HS-27A (cell line): ENCODE results near the gene PCED1B.
A peak's percentile ranks its signal among the peaks of the same experiment; 100 is the strongest.
"Not testable (repeated sequence)": the region's sequence is repeated elsewhere in the genome, so short reads cannot be mapped to it uniquely, and the experiment has no call there.

ENCODE experiments used
- DNase-seq: peaks from one replicate; pipeline ENCODE4 v3.0.0-alpha.2; 2012; ENCODE audit warnings: low read depth, missing footprints

The PCED1B gene

DNA sequence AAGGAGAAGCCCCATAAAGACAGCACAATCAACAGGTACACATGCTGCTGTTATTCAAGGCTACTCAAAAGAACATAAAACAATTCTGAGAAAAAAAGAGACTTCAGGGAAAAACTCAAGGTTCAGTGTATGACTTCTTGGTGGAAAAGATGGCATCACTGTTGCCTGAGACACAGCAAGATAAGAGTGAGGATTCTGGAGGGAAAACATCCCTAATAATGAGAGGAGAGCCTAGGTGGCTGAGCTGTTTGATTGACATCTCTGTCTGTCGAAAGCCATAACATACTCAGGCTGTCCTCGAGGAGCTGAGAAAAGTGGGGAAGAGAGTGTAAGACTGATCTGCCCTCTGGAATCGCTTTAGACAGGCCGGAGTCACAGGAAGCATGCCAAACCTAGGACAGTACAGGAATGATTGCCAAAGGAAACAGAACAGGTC, 193.8 kb downstream of the PCED1B start:
- no peak for DNase-seq

DNA sequence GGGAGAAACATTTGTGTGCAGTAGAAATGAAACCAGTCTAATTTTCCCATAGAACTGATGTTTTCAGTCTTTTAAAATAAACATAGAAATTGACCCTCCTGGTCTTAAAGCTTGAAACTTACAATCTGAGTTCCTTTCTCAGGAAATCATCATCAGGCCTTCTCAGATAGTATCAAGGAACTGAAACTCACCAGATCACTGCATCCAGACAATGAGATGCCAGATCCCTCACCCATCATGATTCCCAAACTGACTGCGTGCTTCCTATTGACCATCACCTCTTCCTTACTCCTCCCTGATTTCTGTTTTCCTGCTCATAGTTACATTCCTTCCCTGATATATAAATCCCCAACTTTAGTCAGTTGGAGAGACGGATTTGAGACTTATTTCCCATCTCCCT, 195.3 kb downstream of the PCED1B start:
- no peak for DNase-seq

DNA sequence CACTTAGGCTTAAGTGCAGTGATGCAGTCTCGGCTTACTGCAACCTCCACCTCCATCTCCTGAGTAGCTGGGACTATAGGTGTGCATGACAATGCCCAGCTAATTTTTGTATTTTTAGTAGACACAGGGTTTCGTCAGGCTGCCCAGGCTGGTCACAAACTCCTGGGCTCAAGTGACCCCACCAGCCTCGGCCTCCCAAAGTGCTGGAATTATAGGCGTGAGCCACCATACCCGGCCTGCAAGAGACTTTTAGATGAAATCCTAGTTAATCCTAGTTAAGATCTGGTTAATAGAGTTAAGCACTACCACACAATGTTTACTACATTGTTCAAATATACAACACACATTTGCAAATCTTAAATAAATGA, 196.8 kb downstream of the PCED1B start:
- DNase-seq, result no peak

DNA sequence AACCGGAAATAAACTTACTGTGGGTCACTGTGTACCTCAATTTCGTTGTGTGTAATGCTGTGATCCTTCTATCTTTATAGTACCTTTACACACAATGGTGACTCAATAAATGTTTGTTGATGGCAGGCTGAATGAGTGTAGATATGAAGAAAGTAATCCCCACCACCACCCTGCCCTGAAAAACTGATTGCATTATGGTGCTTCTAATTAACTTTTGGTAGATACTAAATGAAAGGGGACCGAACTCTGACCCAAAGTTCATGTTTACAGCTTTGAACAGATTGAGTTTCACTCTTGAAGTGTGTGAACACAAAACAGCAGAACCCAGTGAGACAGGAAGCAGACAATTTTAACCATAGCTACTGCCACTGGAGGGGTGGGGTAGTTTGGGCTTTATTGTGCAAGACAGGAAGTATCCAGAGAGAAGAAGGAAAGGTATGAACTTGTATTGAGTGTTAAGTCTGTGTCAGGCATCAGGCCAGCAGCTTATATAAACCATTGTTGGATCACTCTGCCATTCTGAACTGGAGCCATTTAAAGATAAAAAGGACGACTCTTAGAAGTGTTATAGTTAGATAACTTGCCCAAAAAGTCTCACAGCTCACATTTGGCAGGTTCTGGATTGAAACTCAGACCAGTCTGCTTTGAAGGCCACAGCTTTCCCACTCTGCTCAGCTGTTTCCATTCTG, 197.3 kb downstream of the PCED1B start:
- DNase-seq, result no peak

DNA sequence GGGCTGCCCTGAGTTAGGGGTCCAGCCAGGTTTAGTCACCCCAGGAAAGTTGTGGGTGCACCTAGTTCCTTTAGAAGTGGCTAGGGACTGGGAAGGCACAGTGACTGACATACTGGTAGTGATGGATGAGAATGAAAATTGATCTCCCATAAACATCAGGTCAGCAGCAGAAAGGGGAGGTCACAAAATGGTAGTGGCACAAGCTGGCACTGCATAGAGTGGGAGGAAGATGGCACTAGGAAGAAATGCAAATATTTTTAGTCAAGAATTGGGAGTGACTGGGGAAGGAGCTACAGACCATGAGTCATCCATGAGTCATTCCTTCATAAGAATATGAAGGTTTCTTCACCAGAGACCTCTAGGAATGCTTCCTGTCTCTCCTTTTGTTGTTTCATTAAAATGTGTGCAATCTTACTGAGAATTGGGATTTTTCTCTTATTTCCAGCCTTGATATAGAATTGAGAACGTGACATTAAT, 198.6 kb downstream of the PCED1B start:
- DNase-seq, result peak; percentile 91

DNA sequence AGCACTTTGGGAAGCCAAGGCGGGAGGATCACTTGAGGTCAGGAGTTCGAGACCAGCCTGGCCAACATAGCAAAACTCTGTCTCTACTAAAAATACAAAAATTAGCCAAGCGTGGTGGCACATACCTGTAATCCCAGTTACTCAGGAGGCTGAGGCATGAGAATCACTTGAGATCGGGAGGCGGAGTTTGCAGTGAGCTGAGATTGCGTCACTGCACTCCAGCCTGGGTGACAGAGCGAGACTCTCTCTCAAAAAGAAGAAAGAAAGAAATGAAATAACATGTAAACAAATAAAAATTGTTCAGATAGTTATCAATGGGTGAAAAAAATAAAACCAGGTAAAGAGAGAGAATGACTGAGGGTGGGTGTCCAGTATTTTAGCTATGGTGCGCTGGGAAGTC, 200.3 kb downstream of the PCED1B start:
- DNase-seq, result not testable (repeated sequence)

DNA sequence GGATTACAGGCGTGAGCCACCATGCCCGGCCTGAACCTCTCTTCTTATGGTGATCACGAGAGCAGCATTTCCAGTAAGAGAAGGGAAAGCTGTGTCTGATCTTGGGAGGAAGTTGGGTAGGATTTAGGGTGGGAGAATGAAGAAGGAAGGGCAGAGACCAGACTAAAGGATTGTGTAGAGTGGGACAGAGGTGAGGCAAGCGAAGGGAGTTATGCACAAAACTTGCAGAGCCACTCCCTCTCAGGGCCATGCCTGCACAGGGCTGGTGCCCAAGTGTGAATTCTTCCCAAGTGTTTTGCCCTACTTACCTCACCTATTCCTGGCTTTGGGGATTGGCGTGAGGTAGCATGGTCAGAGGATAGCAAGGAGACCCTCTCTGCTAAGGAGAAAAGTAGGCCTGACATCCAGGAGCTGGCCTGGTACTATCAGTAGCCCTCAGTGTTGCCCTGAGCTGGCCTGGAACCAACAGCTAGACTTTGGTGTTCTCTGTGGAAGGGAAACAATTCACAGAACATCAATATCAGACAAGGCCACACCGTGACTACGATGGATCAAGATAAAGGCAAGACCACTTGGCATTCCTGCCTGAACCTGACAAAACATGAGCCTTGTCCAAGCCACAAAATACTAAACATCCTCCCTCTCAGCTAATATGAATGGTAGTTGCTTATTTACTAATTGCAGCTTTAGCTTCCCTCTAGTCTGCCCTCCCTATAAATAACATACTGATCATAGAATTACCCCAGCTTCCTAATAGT, 201.3 kb downstream of the PCED1B start:
- no peak for DNase-seq

DNA sequence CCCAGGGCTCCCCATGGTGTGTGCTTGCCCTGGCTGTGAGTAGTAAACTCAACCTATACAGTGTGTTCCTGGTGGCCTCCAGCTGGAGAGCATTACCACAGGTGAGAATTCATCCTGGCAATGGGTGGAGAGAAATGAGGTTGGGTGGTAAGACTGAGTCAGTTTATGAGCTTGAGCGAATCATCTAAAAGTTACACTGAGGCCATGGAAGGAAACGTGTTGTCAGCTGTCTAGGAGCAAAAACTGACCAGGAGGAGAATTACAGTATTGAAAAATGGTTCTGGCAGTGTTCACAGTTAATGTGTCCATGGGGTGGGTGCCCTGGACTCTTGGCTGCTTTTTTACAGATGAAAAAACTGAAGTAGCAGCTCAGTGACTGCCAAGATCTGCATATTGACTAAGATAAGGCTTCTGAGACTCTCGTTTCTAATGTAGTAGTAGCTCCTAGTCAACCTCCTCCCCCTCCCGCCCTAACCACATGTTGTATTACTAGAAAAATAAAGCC, 202.3 kb downstream of the PCED1B start:
- DNase-seq, result no peak

DNA sequence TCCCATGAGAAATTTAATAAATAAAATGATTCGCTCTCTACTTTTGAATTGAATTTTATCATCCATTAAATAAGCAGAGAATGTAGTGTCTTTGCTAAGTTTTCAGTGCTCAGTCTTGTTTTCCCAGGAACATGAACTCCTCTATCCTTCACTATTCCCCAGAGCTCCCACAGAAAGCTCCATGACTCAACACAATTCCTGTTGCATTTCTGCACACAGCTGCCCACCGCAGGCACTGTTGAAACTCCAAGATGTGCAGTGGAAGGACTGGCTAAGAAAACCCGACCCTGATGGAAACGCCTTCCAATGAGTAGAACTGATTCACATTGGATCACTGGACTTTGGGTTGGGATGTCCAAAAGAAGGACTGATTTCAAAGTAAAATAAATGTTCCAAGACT, 202.8 kb downstream of the PCED1B start:
- DNase-seq, result no peak
